ENCODE data around the gene BEND6.

DNA sequence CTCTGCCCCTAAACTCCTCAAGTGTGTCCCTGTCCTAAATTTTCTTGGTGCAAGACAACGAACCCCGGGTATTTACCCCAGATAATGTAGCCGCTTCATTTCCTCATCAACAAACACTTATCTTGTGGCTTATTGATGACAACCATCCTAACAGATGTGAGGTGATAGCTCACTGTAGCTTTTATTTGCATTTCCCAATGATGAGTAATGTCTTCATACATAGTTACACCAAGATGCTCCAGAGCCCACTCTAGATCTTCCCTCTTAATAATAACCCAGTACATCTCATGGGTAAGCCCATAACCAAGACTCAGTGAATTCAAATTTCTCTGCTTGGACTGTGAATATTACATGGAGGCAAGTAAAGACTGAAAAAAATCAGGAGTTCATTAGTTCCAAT lies 48.2 kb upstream of the BEND6 start:
- TF ChIP-seq, protein P1, sequence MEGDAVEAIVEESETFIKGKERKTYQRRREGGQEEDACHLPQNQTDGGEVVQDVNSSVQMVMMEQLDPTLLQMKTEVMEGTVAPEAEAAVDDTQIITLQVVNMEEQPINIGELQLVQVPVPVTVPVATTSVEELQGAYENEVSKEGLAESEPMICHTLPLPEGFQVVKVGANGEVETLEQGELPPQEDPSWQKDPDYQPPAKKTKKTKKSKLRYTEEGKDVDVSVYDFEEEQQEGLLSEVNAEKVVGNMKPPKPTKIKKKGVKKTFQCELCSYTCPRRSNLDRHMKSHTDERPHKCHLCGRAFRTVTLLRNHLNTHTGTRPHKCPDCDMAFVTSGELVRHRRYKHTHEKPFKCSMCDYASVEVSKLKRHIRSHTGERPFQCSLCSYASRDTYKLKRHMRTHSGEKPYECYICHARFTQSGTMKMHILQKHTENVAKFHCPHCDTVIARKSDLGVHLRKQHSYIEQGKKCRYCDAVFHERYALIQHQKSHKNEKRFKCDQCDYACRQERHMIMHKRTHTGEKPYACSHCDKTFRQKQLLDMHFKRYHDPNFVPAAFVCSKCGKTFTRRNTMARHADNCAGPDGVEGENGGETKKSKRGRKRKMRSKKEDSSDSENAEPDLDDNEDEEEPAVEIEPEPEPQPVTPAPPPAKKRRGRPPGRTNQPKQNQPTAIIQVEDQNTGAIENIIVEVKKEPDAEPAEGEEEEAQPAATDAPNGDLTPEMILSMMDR (IDR thresholded peaks at IDR 0.05 in 2 of 3, conservative IDR thresholded peaks at IDR 0.05 in 1 of 3; ENCODE audit: control insufficient read depth in 2 of 3, extremely low read depth in 1 of 3, insufficient read depth in 1 of 3, low read depth in 3 of 3, low read length in 3 of 3) = no peak
- no peak for TF ChIP-seq SIX5 (IDR thresholded peaks at IDR 0.05; ENCODE audit: low read depth, low read length, severe bottlenecking)
- TF ChIP-seq ZBED1 (IDR thresholded peaks at IDR 0.05; ENCODE audit: borderline replicate concordance) = no peak
- TF ChIP-seq RAD21 (IDR thresholded peaks at IDR 0.05; ENCODE audit: insufficient read depth, low read depth, low read length) = no peak
- TF ChIP-seq, protein P2, sequence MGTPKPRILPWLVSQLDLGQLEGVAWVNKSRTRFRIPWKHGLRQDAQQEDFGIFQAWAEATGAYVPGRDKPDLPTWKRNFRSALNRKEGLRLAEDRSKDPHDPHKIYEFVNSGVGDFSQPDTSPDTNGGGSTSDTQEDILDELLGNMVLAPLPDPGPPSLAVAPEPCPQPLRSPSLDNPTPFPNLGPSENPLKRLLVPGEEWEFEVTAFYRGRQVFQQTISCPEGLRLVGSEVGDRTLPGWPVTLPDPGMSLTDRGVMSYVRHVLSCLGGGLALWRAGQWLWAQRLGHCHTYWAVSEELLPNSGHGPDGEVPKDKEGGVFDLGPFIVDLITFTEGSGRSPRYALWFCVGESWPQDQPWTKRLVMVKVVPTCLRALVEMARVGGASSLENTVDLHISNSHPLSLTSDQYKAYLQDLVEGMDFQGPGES (IDR thresholded peaks at IDR 0.05) = no peak
- TF ChIP-seq POLR2AphosphoS5 (IDR thresholded peaks at IDR 0.05; ENCODE audit: low read length) = no peak
- TF ChIP-seq NR2C2 (IDR thresholded peaks at IDR 0.05; ENCODE audit: borderline replicate concordance, control insufficient read depth, insufficient read length, low read depth) = no peak
- no peak for TF ChIP-seq RFX5 (IDR thresholded peaks at IDR 0.05; ENCODE audit: low read depth, low read length)
- no peak for TF ChIP-seq TCF7 (IDR thresholded peaks at IDR 0.05; ENCODE audit: borderline replicate concordance)
- TF ChIP-seq ESRRA (IDR thresholded peaks at IDR 0.05; ENCODE audit: low read length) = no peak
- TF ChIP-seq RCOR1 (conservative IDR thresholded peaks at IDR 0.05; ENCODE audit: low read depth, low read length) = no peak
- TF ChIP-seq EZH2 (IDR thresholded peaks at IDR 0.05; ENCODE audit: borderline replicate concordance, control insufficient read depth, low read depth, low read length) = no peak
- no peak for TF ChIP-seq ZNF274 (IDR thresholded peaks at IDR 0.05; ENCODE audit: insufficient read depth, insufficient read length)
